22Rv1 (cell line): ENCODE results near the gene ACAP3.

ENCODE experiments used
- ZFX ChIP-seq: fragments of 450-650 bp; IDR thresholded peaks from 2 replicates; pipeline ENCODE4 v1.6.1; 2017; ENCODE audit warnings: antibody characterized with exemption, borderline replicate concordance
- TF ChIP-seq, protein P1 (sequence below): fragments of 450-650 bp; IDR thresholded peaks from 2 replicates; pipeline ENCODE4 v1.5.1; 2017; ENCODE audit warnings: mild to moderate bottlenecking

DNA sequence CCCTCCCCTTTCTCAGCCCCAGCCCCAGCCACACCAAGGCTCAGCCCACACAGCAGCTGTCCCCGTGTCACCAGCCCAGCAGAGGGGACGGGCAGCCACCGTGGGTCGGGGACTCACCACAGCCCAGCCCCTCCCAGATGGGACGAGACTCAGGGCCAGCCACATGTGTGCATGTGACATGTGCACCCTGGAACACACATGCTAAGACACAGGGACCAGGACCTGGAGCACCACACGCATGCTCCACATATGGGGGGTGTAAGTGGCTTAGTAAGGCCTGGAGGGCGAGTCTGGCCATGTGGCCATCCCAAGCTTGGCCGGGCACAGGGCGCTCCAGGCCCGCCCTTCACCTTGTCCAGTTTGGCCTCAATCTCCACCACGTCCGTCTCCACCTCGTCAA lies 4.0 kb downstream of the ACAP3 start:
- TF ChIP-seq, protein P1, sequence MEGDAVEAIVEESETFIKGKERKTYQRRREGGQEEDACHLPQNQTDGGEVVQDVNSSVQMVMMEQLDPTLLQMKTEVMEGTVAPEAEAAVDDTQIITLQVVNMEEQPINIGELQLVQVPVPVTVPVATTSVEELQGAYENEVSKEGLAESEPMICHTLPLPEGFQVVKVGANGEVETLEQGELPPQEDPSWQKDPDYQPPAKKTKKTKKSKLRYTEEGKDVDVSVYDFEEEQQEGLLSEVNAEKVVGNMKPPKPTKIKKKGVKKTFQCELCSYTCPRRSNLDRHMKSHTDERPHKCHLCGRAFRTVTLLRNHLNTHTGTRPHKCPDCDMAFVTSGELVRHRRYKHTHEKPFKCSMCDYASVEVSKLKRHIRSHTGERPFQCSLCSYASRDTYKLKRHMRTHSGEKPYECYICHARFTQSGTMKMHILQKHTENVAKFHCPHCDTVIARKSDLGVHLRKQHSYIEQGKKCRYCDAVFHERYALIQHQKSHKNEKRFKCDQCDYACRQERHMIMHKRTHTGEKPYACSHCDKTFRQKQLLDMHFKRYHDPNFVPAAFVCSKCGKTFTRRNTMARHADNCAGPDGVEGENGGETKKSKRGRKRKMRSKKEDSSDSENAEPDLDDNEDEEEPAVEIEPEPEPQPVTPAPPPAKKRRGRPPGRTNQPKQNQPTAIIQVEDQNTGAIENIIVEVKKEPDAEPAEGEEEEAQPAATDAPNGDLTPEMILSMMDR, result no peak
- TF ChIP-seq ZFX, result no peak
